Gastroesophageal sphincter (tissue), 4 donors: ENCODE data around the gene GGN. TPM values are rescaled to one million over a fixed set of nuclear protein-coding genes. Genes with fewer than 3 reads are reported as not detected.
"Not testable (repeated sequence)": the region's sequence is repeated elsewhere in the genome, so short reads cannot be mapped to it uniquely, and the experiment has no call there.

Experiments
- ATAC-seq: fragments of 150-250 bp; one replicate; pipeline ENCODE4 v1.9.1; 2016; ENCODE audit warnings: mild to moderate bottlenecking, moderate library complexity
- H3K27ac ChIP-seq, 4 donors: fragments of 200-600 bp; sonication (generic) in 3 of 4; 1 replicate in 3 of 4; 2 replicates in 1 of 4; pipeline ENCODE4 v1.5.1; 2016 to 2019
- H3K27me3 ChIP-seq: fragments of 200-600 bp; sonication (generic); one replicate; pipeline ENCODE4 v1.5.1; 2019
- H3K36me3 ChIP-seq, 2 donors: fragments of 200-600 bp; sonication (generic); one replicate each; pipeline ENCODE4 v1.5.1; 2019; ENCODE audit warnings: control low read depth in 1 of 2
- H3K4me1 ChIP-seq, 3 donors: fragments of 200-600 bp; sonication (generic); 1 replicate in 2 of 3; 2 replicates in 1 of 3; pipeline ENCODE4 v1.5.1; 2016 to 2019; ENCODE audit warnings: control low read depth in 2 of 3
- H3K4me3 ChIP-seq, 2 donors: fragments of 200-600 bp; sonication (generic); one replicate each; pipeline ENCODE4 v1.5.1; 2019; ENCODE audit warnings: mild to moderate bottlenecking in 1 of 2, moderate library complexity in 1 of 2
- H3K9me3 ChIP-seq, 3 donors: fragments of 200-600 bp; sonication (generic); one replicate each; pipeline ENCODE4 v1.5.1; 2017 to 2019; ENCODE audit warnings: control low read depth in 2 of 3
- CTCF ChIP-seq, 4 experiments: fragments of 200-600 bp in 2 of 4; fragments of 450-650 bp in 2 of 4; sonication (generic) in 1 of 4; IDR thresholded peaks; one replicate each; pipeline ENCODE4 v1.5.1; 2017 to 2019; ENCODE audit warnings: antibody characterized with exemption in 4 of 4, mild to moderate bottlenecking in 2 of 4, moderate library complexity in 2 of 4
- EP300 ChIP-seq: sonication (generic); formaldehyde crosslinking; IDR thresholded peaks from one replicate; pipeline ENCODE4 v1.6.1; 2017; ENCODE audit warnings: antibody characterized with exemption, mild to moderate bottlenecking
- POLR2A ChIP-seq, 2 donors: fragments of 450-650 bp; IDR thresholded peaks; one replicate each; pipeline ENCODE4 v1.6.1; 2017; ENCODE audit warnings: antibody characterized with exemption in 2 of 2, mild to moderate bottlenecking in 2 of 2, moderate library complexity in 1 of 2
- POLR2AphosphoS5 ChIP-seq: sonication (generic); formaldehyde crosslinking; IDR thresholded peaks from one replicate; pipeline ENCODE4 v1.6.1; 2017; ENCODE audit warnings: antibody characterized with exemption
- WGBS, 2 donors: methylation state at CpG; one replicate each; pipeline ENCODE4 v1.1.5; 2018; ENCODE audit warnings: low coverage in 1 of 2; 5-methylcytosine and 5-hydroxymethylcytosine counted together
- total RNA-seq, 4 donors: library from RNA; depleted of rRNA; stranded (reverse); fragments of >200 nt; gene quantifications; one replicate each; pipeline ENCODE4 v1.1.0, GENCODE V29; 2016

GGN gene
- total RNA-seq, 4 donors from 2014 or later: 0.12 TPM; not detected in 3

- 74 to 85% methylated on average over 2 to 4 of the region's 9 CpGs for WGBS, 2 donors
- no peak for ATAC-seq
- Histone ChIP-seq H3K36me3 (no peaks in the 10 kb centered on the region), H3K9me3 (no peaks in the 10 kb centered on the region), H3K4me1 (no peaks in the 10 kb centered on the region), H3K27ac (no peak overlapping the region), H3K4me3 (no peak overlapping the region), H3K27me3 (peaks cover 30% of the 10 kb centered on the region)
- TF ChIP-seq POLR2AphosphoS5: no peak
- TF ChIP-seq EP300: no peak
- TF ChIP-seq CTCF (IDR thresholded peaks at IDR 0.05): no peak
- no peak for TF ChIP-seq POLR2A (IDR thresholded peaks at IDR 0.05)
Measured at GRCh38 chr19:38351865-38352395, 35.9 kb downstream of the GGN start.

- ATAC-seq: no peak
- Histone ChIP-seq H3K27ac (no peak overlapping the region), H3K4me3 (no peak overlapping the region), H3K27me3 (peaks cover 20% of the 10 kb centered on the region), H3K9me3 (no peaks in the 10 kb centered on the region), H3K4me1 (no peaks in the 10 kb centered on the region), H3K36me3 (peaks cover 0 to 6% of the 10 kb centered on the region in 2 donors)
- 75% methylated on average over 2 of the region's 3 CpGs; no CpG with 5 or more reads in 1 of the 2 donors for WGBS, 2 donors
- TF ChIP-seq EP300 (no peak), POLR2AphosphoS5 (no peak), POLR2A (IDR thresholded peaks at IDR 0.05) (no peak), CTCF (IDR thresholded peaks at IDR 0.05) (no peak)
Measured at GRCh38 chr19:38350883-38351282, 37.0 kb downstream of the GGN start.

- no peak for ATAC-seq
- TF ChIP-seq POLR2A (IDR thresholded peaks at IDR 0.05): no peak
- TF ChIP-seq POLR2AphosphoS5: no peak
- TF ChIP-seq CTCF (IDR thresholded peaks at IDR 0.05): no peak
- no peak for TF ChIP-seq EP300
- Histone ChIP-seq H3K4me3 (no peak overlapping the region), H3K36me3 (peaks cover 0 to 34% of the 10 kb centered on the region in 2 donors), H3K27ac (no peak overlapping the region), H3K27me3 (no peaks in the 10 kb centered on the region), H3K9me3 (no peaks in the 10 kb centered on the region), H3K4me1 (no peaks in the 10 kb centered on the region)
- WGBS, 2 donors: 40 to 83% methylated on average over 1 to 3 of the region's 4 CpGs
Measured at GRCh38 chr19:38346837-38347236, 41.0 kb downstream of the GGN start.

- Histone ChIP-seq H3K4me1 (peaks cover 0 to 22% (median 7%) of the 10 kb centered on the region in 3 donors), H3K27ac (no peak overlapping the region), H3K4me3 (no peak overlapping the region), H3K36me3 (peaks cover 0 to 66% of the 10 kb centered on the region in 2 donors), H3K27me3 (no peaks in the 10 kb centered on the region), H3K9me3 (no peaks in the 10 kb centered on the region)
- WGBS, 2 donors: 77 to 100% methylated on average over 2 of the region's 2 CpGs
- TF ChIP-seq POLR2A (IDR thresholded peaks at IDR 0.05): no peak
- TF ChIP-seq EP300: no peak
- no peak for TF ChIP-seq POLR2AphosphoS5
- no peak for TF ChIP-seq CTCF (IDR thresholded peaks at IDR 0.05)
- no peak for ATAC-seq
Measured at GRCh38 chr19:38340927-38341326, 46.9 kb downstream of the GGN start.

GRCh38 chr19:38339011-38339410 lies 48.8 kb downstream of the GGN start:
- Histone ChIP-seq H3K4me1 (peaks cover 0 to 27% (median 7%) of the 10 kb centered on the region in 3 donors), H3K36me3 (peaks cover 0 to 54% of the 10 kb centered on the region in 2 donors)
- 70 to 75% methylated on average over 4 of the region's 4 CpGs for WGBS, 2 donors
- H3K4me3 ChIP-seq, H3K27me3 ChIP-seq, H3K27ac ChIP-seq, H3K9me3 ChIP-seq, ATAC-seq: not testable (repeated sequence)
